CD14-positive monocyte (primary cell): Measurements from ENCODE around the gene LSG1. TPM values are rescaled to one million over a fixed set of nuclear protein-coding genes. Genes with fewer than 3 reads are reported as not detected.

Experiments used
- DNase-seq, 3 donors: peaks; one replicate each; pipeline ENCODE4 v3.0.0-alpha.2; 2011 to 2022
- H2AFZ ChIP-seq: 2 replicates; pipeline ENCODE4 v1.6.0; 2012; ENCODE audit warnings: mild to moderate bottlenecking, low read depth, low read length, inconsistent platforms; ENCODE audit not compliant: insufficient read depth, poor library complexity, severe bottlenecking
- H3K27ac ChIP-seq, 2 donors: 1 replicate in 1 of 2; 2 replicates in 1 of 2; pipeline ENCODE4 v1.5.1; 2012 to 2013; ENCODE audit warnings: low read length in 2 of 2, control low read depth in 1 of 2, inconsistent platforms in 1 of 2, low read depth in 1 of 2, mild to moderate bottlenecking in 1 of 2
- H3K27me3 ChIP-seq, 2 donors: one replicate each; pipeline versions ENCODE4 v1.6.0 to v1.6.1; 2011 to 2013; ENCODE audit warnings: low read length in 2 of 2; ENCODE audit not compliant: control insufficient read depth in 2 of 2, insufficient read depth in 2 of 2
- H3K36me3 ChIP-seq, 2 donors: replicated peaks in 1 of 2; 1 replicate in 1 of 2; 2 replicates in 1 of 2; pipeline versions ENCODE4 v1.5.1 to v1.6.1; 2012 to 2013; ENCODE audit warnings: low read length in 2 of 2, control low read depth in 1 of 2, inconsistent platforms in 1 of 2, mild to moderate bottlenecking in 1 of 2; ENCODE audit not compliant: insufficient read depth in 2 of 2, control insufficient read depth in 1 of 2
- H3K4me1 ChIP-seq, 2 donors: 1 replicate in 1 of 2; 2 replicates in 1 of 2; pipeline versions ENCODE4 v1.5.1 to v1.6.1; 2012 to 2013; ENCODE audit warnings: low read length in 2 of 2, control low read depth in 1 of 2, inconsistent platforms in 1 of 2, mild to moderate bottlenecking in 1 of 2, moderate library complexity in 1 of 2; ENCODE audit not compliant: insufficient read depth in 2 of 2, control insufficient read depth in 1 of 2
- H3K4me2 ChIP-seq: replicated peaks from 2 replicates; pipeline ENCODE3; 2012; ENCODE audit warnings: low read length, moderate library complexity, mild to moderate bottlenecking; ENCODE audit not compliant: poor library complexity, severe bottlenecking; ENCODE audit errors: extremely low read depth
- H3K4me3 ChIP-seq, 3 experiments: fragments of 200-600 bp in 1 of 3; sonication (generic) in 1 of 3; replicated peaks in 1 of 3; 1 replicate in 2 of 3; 2 replicates in 1 of 3; pipeline ENCODE4 v1.5.1; 2011 to 2013; ENCODE audit warnings: low read length in 3 of 3, mild to moderate bottlenecking in 3 of 3, control low read depth in 2 of 3, low read depth in 2 of 3, inconsistent platforms in 1 of 3, moderate library complexity in 1 of 3
- H3K79me2 ChIP-seq: 2 replicates; pipeline ENCODE4 v1.6.0; 2012; ENCODE audit warnings: mild to moderate bottlenecking, control low read depth, inconsistent platforms, low read length, moderate library complexity; ENCODE audit not compliant: insufficient read depth
- H3K9ac ChIP-seq: 2 replicates; pipeline ENCODE4 v1.6.0; 2017; ENCODE audit warnings: low read length, mild to moderate bottlenecking; ENCODE audit not compliant: insufficient read depth, poor library complexity, severe bottlenecking
- H3K9me3 ChIP-seq, 2 donors: replicated peaks in 1 of 2; 1 replicate in 1 of 2; 2 replicates in 1 of 2; pipeline versions ENCODE4 v1.5.1 to v1.6.1; 2012 to 2013; ENCODE audit warnings: low read length in 2 of 2, control low read depth in 1 of 2; ENCODE audit not compliant: control insufficient read depth in 1 of 2, insufficient read depth in 1 of 2
- H4K20me1 ChIP-seq: 2 replicates; pipeline ENCODE4 v1.6.0; 2012; ENCODE audit warnings: mild to moderate bottlenecking, low read length, control low read depth, moderate library complexity; ENCODE audit not compliant: insufficient read depth
- H3K27ac Mint-ChIP-seq, 7 donors: one replicate each; pipeline ENCODE4 v1.8.0; 2020; ENCODE audit warnings: mild to moderate bottlenecking in 7 of 7, mixed read lengths in 7 of 7, moderate library complexity in 6 of 7, inconsistent platforms in 2 of 7
- H3K27me3 Mint-ChIP-seq, 3 donors: one replicate each; pipeline ENCODE4 v1.8.0; 2021 to 2022; ENCODE audit warnings: low read depth in 3 of 3, mild to moderate bottlenecking in 3 of 3, mixed read lengths in 3 of 3, moderate library complexity in 3 of 3, inconsistent platforms in 1 of 3
- H3K36me3 Mint-ChIP-seq, 2 donors: one replicate each; pipeline ENCODE4 v1.8.0; 2020; ENCODE audit warnings: mixed read lengths in 2 of 2, inconsistent platforms in 1 of 2, mild to moderate bottlenecking in 1 of 2
- H3K4me1 Mint-ChIP-seq: one replicate; pipeline ENCODE4 v1.8.0; 2020; ENCODE audit warnings: mild to moderate bottlenecking, mixed read lengths
- H3K4me3 Mint-ChIP-seq, 2 donors: one replicate each; pipeline ENCODE4 v1.8.0; 2020; ENCODE audit warnings: mild to moderate bottlenecking in 2 of 2, mixed read lengths in 2 of 2, moderate library complexity in 1 of 2
- H3K9me3 Mint-ChIP-seq, 7 donors: one replicate each; pipeline ENCODE4 v1.8.0; 2020 to 2022; ENCODE audit warnings: mixed read lengths in 7 of 7, mild to moderate bottlenecking in 6 of 7, moderate library complexity in 6 of 7, inconsistent platforms in 2 of 7
- CTCF ChIP-seq: fragments of 200-600 bp; IDR thresholded peaks from one replicate; pipeline ENCODE4 v1.8.0; 2022; ENCODE audit warnings: antibody characterized with exemption, mild to moderate bottlenecking
- WGBS: methylation state at CpG from one replicate; pipeline ENCODE4 v1.1.5; 2013; ENCODE audit warnings: missing lambda C conversion rate; ENCODE audit not compliant: insufficient coverage; 5-methylcytosine and 5-hydroxymethylcytosine counted together
- intact Hi-C, 2 donors: fragments of 100-400 bp; cut with micrococcal nuclease; formaldehyde crosslinking; loops; one replicate each; pipeline versions ENCODE4 v1.15.0 to v1.15.1; 2023
- polyA plus RNA-seq, 3 donors: library from polyadenylated mRNA; depleted of rRNA in 1 of 3; unstranded in 2 of 3; stranded (reverse) in 1 of 3; fragments of 300-500 nt in 2 of 3; fragments of >200 nt in 1 of 3; fragmentation: Illumina TruSeq in 2 of 3; gene quantifications; 1 replicate in 2 of 3; 2 replicates in 1 of 3; pipeline ENCODE4 v1.2.3, GENCODE V29; 2012 to 2021

The LSG1 gene
- polyA plus RNA-seq, 3 donors = 6.7 to 30.9 (median 9.9) TPM

GRCh38 chr3:194659778-194660177 lies 12.2 kb downstream of the LSG1 start:
- TF ChIP-seq CTCF = no peak
- no peak overlapping the region for H2AFZ ChIP-seq
- no peak overlapping the region for H3K4me3 ChIP-seq
- H3K9me3 Mint-ChIP-seq = no peaks in the 10 kb centered on the region
- H3K9me3 ChIP-seq = no peaks in the 10 kb centered on the region
- 100% methylated on average over 2 of the region's 7 CpGs for WGBS
- intact Hi-C loops = no loop called here
- H3K36me3 ChIP-seq = peaks cover 65 to 76% of the 10 kb centered on the region in 2 donors
- H3K9ac ChIP-seq = no peak overlapping the region
- no peak overlapping the region for H3K27ac ChIP-seq
- no peak overlapping the region for H3K4me3 Mint-ChIP-seq
- no peak overlapping the region for H3K27ac Mint-ChIP-seq
- no peaks in the 10 kb centered on the region for H3K27me3 Mint-ChIP-seq
- peaks cover 70 to 77% of the 10 kb centered on the region in 2 donors for H3K36me3 Mint-ChIP-seq
- H4K20me1 ChIP-seq = no peaks in the 10 kb centered on the region
- no peaks in the 10 kb centered on the region for H3K4me1 ChIP-seq
- H3K4me2 ChIP-seq = no peak overlapping the region
- H3K4me1 Mint-ChIP-seq = peaks cover 11% of the 10 kb centered on the region
- no peak for DNase-seq
- no peaks in the 10 kb centered on the region for H3K27me3 ChIP-seq
- no peaks in the 10 kb centered on the region for H3K79me2 ChIP-seq

DNA sequence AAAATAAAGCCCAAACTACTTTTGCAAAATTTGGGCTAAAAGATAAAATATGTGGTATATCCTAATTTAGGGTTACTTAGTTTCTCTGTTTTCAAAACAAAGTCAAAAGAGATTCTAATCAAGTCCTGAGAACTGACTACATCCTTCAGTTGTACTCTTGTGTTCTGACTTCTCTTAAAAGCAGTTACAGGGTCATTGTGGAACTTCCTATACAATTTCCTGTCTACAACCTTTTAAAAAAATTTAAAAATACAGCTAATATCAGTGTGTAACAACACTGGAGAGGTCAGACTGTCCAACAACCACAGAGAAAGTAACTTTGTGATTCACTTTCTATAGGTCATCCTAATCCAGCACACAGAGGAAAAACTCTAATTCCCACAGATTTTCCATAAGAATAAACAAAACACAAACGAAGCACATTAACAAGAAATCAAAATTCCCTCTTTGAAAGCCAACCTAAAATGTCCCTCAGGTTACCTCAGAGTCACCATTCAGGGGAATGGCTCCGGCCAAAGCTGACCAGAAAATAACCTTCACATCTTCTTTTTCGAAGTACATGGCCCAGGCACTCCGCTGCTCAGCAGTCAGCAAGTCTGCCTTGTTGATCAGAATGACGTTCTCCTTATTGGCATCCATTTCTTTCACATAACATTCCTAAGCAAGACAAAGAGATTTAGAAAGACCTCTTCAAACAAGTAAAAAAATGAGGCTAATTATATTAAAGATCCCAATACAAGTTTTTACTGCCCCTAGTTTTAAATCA lies 13.3 kb downstream of the LSG1 start:
- Histone ChIP-seq H3K27me3 (no peaks in the 10 kb centered on the region), H3K9me3 (no peaks in the 10 kb centered on the region), H4K20me1 (no peaks in the 10 kb centered on the region), H3K9ac (no peak overlapping the region), H3K27ac (no peak overlapping the region), H3K4me2 (no peak overlapping the region), H3K4me1 (no peaks in the 10 kb centered on the region), H3K36me3 (peaks cover 68 to 78% of the 10 kb centered on the region in 2 donors), H3K4me3 (no peak overlapping the region), H3K79me2 (no peaks in the 10 kb centered on the region), H2AFZ (no peak overlapping the region)
- intact Hi-C loops = no loop called here
- H3K36me3 Mint-ChIP-seq = peaks cover 73 to 77% of the 10 kb centered on the region in 2 donors
- DNase-seq = no peak
- WGBS = 45% methylated on average over 2 of the region's 5 CpGs
- H3K4me3 Mint-ChIP-seq = no peak overlapping the region
- no peak for TF ChIP-seq CTCF
- no peaks in the 10 kb centered on the region for H3K27me3 Mint-ChIP-seq
- H3K27ac Mint-ChIP-seq = no peak overlapping the region
- H3K9me3 Mint-ChIP-seq = no peaks in the 10 kb centered on the region
- peaks cover 11% of the 10 kb centered on the region for H3K4me1 Mint-ChIP-seq
